Sigmoid colon (tissue), 4 donors: ENCODE data around the gene RIN1.

Source experiments
- POLR2A ChIP-seq, 2 donors: fragments of 450-650 bp; IDR thresholded peaks; one replicate each; pipeline ENCODE4 v1.6.1; 2016; ENCODE audit warnings: antibody characterized with exemption in 2 of 2, mild to moderate bottlenecking in 2 of 2, moderate library complexity in 2 of 2
- POLR2AphosphoS5 ChIP-seq, 4 donors: sonication (generic); formaldehyde crosslinking; IDR thresholded peaks; one replicate each; pipeline ENCODE4 v1.6.1; 2017; ENCODE audit warnings: antibody characterized with exemption in 4 of 4
- TF ChIP-seq, protein P1 (sequence below), 4 experiments: fragments of 450-650 bp in 3 of 4; fragments of 200-600 bp in 1 of 4; IDR thresholded peaks; one replicate each; pipeline ENCODE4 v1.5.1; 2016 to 2019; ENCODE audit warnings: antibody characterized with exemption in 4 of 4, mild to moderate bottlenecking in 3 of 4, moderate library complexity in 2 of 4

DNA sequence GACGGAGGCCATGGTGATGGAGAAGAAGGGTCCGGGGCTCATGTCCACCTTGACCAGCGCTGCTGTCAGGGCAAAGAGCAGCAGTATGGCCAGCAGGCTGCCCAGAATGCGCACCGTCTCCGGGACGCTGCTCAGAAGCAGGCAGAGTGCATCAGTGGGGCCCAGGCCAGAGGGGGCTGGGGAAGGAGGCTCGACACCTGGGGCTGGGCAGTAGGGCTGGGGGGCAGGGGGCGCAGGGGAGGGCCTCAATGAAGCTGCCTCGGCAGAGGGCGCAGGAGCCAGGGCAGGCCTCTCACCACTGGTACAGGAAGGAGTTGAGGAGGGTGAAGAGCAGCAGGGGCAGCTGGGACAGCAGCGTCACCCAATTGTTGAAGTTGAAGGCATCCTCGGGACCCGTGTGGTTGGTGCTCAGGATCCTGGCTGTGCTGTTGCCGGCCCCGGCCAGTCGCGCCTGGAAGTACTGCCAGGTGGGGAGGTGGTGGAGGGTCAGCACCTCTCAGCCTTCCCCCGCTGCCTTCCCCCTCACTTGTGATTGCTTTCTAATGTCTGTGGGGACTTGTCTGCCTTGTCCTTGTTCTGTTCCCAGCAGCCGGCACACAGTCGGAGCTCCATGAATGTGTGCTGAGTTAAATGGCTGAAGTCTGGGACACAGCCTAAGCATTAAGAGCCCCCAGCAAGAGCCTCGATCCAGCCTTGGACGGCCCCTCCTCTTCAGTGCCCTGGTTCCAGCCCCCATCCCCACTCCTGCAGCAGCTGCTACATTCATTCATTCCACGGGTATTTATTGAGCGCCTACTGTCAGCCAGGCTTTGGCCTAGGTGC, 33.0 kb upstream of the RIN1 start:
- TF ChIP-seq POLR2AphosphoS5 (IDR thresholded peaks at IDR 0.05) (no peak), POLR2A (IDR thresholded peaks at IDR 0.05) (no peak)
- TF ChIP-seq, protein P1, sequence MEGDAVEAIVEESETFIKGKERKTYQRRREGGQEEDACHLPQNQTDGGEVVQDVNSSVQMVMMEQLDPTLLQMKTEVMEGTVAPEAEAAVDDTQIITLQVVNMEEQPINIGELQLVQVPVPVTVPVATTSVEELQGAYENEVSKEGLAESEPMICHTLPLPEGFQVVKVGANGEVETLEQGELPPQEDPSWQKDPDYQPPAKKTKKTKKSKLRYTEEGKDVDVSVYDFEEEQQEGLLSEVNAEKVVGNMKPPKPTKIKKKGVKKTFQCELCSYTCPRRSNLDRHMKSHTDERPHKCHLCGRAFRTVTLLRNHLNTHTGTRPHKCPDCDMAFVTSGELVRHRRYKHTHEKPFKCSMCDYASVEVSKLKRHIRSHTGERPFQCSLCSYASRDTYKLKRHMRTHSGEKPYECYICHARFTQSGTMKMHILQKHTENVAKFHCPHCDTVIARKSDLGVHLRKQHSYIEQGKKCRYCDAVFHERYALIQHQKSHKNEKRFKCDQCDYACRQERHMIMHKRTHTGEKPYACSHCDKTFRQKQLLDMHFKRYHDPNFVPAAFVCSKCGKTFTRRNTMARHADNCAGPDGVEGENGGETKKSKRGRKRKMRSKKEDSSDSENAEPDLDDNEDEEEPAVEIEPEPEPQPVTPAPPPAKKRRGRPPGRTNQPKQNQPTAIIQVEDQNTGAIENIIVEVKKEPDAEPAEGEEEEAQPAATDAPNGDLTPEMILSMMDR (IDR thresholded peaks at IDR 0.05): no peak
